Measurements from ENCODE around the gene ARHGEF12.

The ARHGEF12 gene

DNA sequence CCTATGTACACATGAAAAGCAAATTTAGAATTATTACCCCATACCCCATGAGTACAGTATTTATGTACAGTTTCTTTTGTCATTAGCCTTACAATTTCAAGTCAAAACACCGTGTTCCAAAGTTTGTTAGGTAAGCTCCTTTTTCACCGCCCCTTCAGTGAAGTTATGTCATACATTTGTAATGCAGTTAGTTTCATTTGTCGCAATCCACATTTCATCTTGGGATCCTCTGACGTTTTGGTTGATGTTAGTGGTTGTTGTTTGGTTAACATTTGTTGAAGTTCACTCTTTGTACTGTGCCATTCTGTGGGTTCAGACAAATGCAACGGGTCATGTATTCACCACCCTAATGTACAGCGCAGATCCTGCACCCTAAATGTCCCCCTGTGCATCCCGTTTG lies 45.2 kb downstream of the ARHGEF12 start:
- Mint-ChIP-seq H3K36me3 (ENCODE audit: low read depth) (peaks cover 4% of the 10 kb centered on the region), H3K27ac (no peak overlapping the region), H3K4me3 (no peak overlapping the region), H3K27me3 (peaks cover 23% of the 10 kb centered on the region), H3K4me1 (ENCODE audit: low read depth) (peaks cover 7% of the 10 kb centered on the region), H3K9me3 (peaks cover 9% of the 10 kb centered on the region)
- no peak for DNase-seq

DNA sequence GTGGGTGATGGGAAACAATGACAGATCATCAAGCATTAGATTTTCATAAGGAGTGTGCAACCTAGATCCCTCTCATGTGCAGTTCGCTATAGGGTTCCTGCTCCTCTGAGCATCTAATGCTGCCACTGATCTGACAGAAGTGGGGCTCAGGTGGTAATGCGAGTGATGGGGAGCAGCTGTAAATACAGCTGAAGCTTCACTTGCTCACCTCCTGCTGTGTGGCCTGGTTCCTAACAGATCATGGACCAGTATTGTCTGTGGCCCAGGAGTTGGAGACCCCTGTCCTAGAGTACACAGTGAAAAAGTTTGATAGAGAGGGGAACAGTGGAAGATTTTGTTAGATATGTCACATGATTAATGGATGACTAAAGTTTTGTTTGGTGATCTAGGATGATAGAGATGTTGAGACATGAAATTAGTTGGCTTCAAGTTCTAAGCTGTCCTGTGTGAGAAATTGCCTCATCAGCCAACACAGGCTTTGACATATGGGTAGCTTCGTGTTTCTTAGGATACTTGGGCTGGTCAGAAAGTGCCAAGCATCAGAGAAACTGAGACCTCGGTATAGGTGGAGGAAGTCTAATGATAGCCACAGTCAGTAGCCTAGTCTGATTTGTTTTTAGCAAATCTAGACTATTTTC lies 47.4 kb downstream of the ARHGEF12 start:
- DNase-seq: no peak
- Mint-ChIP-seq H3K4me1 (ENCODE audit: low read depth) (peaks cover 11% of the 10 kb centered on the region), H3K36me3 (ENCODE audit: low read depth) (no peaks in the 10 kb centered on the region), H3K27ac (no peak overlapping the region), H3K4me3 (no peak overlapping the region), H3K9me3 (peaks cover 3% of the 10 kb centered on the region), H3K27me3 (peaks cover 27% of the 10 kb centered on the region)

GRCh38 chr11:120384476-120384875 lies 48.3 kb downstream of the ARHGEF12 start:
- Mint-ChIP-seq H3K4me1 (ENCODE audit: low read depth) (peaks cover 11% of the 10 kb centered on the region), H3K27ac (no peak overlapping the region), H3K4me3 (no peak overlapping the region), H3K27me3 (peaks cover 27% of the 10 kb centered on the region), H3K36me3 (ENCODE audit: low read depth) (no peaks in the 10 kb centered on the region), H3K9me3 (no peaks in the 10 kb centered on the region)
- no peak for DNase-seq

GRCh38 chr11:120385110-120385509 lies 48.9 kb downstream of the ARHGEF12 start:
- Mint-ChIP-seq H3K27me3 (peaks cover 34% of the 10 kb centered on the region), H3K36me3 (ENCODE audit: low read depth) (no peaks in the 10 kb centered on the region), H3K4me3 (no peak overlapping the region), H3K27ac (no peak overlapping the region), H3K9me3 (peaks cover 4% of the 10 kb centered on the region), H3K4me1 (ENCODE audit: low read depth) (peaks cover 8% of the 10 kb centered on the region)
- DNase-seq: no peak

DNA sequence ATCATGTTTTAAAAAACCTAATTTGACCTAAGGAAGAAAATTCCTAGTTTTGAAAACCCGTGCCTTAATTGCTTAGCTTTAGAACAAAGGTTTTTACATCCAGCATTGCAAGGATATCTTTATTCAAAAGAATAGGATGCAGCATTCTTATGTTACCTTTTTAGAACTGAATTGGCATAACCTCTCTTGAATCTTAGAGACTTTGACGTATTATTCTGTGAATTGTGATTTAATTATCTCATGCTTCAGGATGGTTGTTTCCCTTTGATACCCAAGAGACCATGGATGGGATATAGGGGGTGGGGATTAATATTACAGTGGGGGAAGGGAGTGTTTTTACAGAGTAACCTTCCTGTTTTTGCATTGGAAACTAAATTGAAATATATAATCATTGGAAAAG lies 49.4 kb downstream of the ARHGEF12 start:
- Mint-ChIP-seq H3K4me1 (ENCODE audit: low read depth) (peaks cover 8% of the 10 kb centered on the region), H3K36me3 (ENCODE audit: low read depth) (no peaks in the 10 kb centered on the region), H3K27me3 (peaks cover 35% of the 10 kb centered on the region)

DNA sequence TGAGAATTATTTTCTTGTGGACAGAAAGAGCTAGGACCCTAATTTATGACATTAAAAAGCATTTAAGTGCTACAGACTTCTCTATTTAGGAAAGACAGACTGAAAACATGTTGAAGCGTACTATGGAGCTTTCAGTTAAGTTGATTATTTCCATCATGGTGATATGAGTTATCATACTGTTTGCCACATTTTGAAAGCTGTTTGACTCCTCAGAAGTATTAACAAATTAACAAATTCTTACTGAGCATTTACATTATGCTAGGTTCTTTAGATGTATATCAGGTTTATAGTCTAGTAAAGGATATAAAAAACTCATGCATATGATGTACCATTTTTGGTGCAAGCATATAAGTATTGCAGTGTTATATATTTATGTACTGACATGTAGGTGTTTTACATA lies 50.1 kb downstream of the ARHGEF12 start:
- DNase-seq: no peak
- Mint-ChIP-seq H3K27ac (no peak overlapping the region), H3K9me3 (peaks cover 4% of the 10 kb centered on the region), H3K4me3 (no peak overlapping the region), H3K27me3 (peaks cover 35% of the 10 kb centered on the region), H3K4me1 (ENCODE audit: low read depth) (peaks cover 8% of the 10 kb centered on the region), H3K36me3 (ENCODE audit: low read depth) (no peaks in the 10 kb centered on the region)

More for the DNA sequence above, 49.4 kb downstream of the ARHGEF12 start:
- H3K4me3 Mint-ChIP-seq: no peak overlapping the region
- H3K27ac Mint-ChIP-seq: no peak overlapping the region
- no peak for DNase-seq
- peaks cover 4% of the 10 kb centered on the region for H3K9me3 Mint-ChIP-seq

- H3K27me3 Mint-ChIP-seq: peaks cover 36% of the 10 kb centered on the region
- no peak overlapping the region for H3K4me3 Mint-ChIP-seq
- no peaks in the 10 kb centered on the region for H3K36me3 Mint-ChIP-seq (ENCODE audit: low read depth)
- peaks cover 8% of the 10 kb centered on the region for H3K4me1 Mint-ChIP-seq (ENCODE audit: low read depth)
- no peak for DNase-seq
- H3K9me3 Mint-ChIP-seq: peaks cover 4% of the 10 kb centered on the region
- H3K27ac Mint-ChIP-seq: no peak overlapping the region
Measured at GRCh38 chr11:120386774-120387371, 50.7 kb downstream of the ARHGEF12 start.

DNA sequence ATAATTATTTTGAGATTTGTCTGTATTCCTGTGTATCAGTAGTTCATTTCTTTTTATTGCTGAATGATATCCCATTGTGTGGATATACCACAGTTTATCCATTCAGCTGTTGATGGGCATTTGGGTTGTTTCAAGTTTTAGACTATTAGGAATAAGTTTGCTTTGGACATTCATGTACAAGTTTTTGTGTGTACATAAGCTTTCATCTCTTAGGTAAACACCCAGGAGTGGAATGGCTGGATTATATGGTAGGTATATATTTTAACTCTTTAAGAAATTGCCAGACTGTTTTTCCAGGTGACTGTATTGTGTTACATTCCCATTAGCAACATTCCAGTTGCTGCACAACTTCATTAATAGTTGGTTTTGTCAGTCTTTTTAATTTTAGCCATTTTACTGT lies 52.0 kb downstream of the ARHGEF12 start:
- no peak for DNase-seq
- H3K4me1 Mint-ChIP-seq (ENCODE audit: low read depth): peaks cover 6% of the 10 kb centered on the region
- H3K27ac Mint-ChIP-seq: no peak overlapping the region
- H3K36me3 Mint-ChIP-seq (ENCODE audit: low read depth): no peaks in the 10 kb centered on the region
- H3K9me3 Mint-ChIP-seq: peaks cover 4% of the 10 kb centered on the region
- peaks cover 43% of the 10 kb centered on the region for H3K27me3 Mint-ChIP-seq
- H3K4me3 Mint-ChIP-seq: no peak overlapping the region

GRCh38 chr11:120389693-120390584 lies 53.7 kb downstream of the ARHGEF12 start:
- DNase-seq: no peak
- Mint-ChIP-seq H3K9me3 (peaks cover 4% of the 10 kb centered on the region), H3K36me3 (ENCODE audit: low read depth) (no peaks in the 10 kb centered on the region), H3K4me3 (no peak overlapping the region), H3K4me1 (ENCODE audit: low read depth) (peaks cover 4% of the 10 kb centered on the region), H3K27ac (no peak overlapping the region), H3K27me3 (peaks cover 38% of the 10 kb centered on the region)

DNA sequence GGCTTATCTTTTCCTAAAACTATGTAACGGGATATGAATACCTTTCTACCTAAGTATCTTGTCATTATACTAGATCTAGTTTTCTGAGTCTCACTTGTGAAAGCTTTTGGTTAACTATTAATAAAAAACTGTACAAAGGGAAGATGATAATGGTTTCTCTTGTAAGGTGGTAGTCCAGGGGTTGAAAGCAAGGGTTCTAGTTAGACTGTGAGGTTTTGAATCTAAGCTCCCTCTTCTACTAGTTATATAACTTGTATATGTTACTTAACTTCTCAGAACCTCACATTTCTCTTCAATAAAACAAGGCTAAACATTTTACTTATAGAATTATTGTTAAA lies 54.3 kb downstream of the ARHGEF12 start:
- Mint-ChIP-seq H3K4me1 (ENCODE audit: low read depth) (peaks cover 4% of the 10 kb centered on the region), H3K4me3 (no peak overlapping the region), H3K36me3 (ENCODE audit: low read depth) (no peaks in the 10 kb centered on the region), H3K9me3 (peaks cover 4% of the 10 kb centered on the region), H3K27ac (no peak overlapping the region), H3K27me3 (peaks cover 39% of the 10 kb centered on the region)
- DNase-seq: no peak

- Mint-ChIP-seq H3K27me3 (peaks cover 36% of the 10 kb centered on the region), H3K9me3 (peaks cover 4% of the 10 kb centered on the region), H3K27ac (no peak overlapping the region), H3K36me3 (ENCODE audit: low read depth) (no peaks in the 10 kb centered on the region), H3K4me3 (no peak overlapping the region), H3K4me1 (ENCODE audit: low read depth) (peaks cover 4% of the 10 kb centered on the region)
- no peak for DNase-seq
Measured at GRCh38 chr11:120391292-120391691, 55.1 kb downstream of the ARHGEF12 start.

DNA sequence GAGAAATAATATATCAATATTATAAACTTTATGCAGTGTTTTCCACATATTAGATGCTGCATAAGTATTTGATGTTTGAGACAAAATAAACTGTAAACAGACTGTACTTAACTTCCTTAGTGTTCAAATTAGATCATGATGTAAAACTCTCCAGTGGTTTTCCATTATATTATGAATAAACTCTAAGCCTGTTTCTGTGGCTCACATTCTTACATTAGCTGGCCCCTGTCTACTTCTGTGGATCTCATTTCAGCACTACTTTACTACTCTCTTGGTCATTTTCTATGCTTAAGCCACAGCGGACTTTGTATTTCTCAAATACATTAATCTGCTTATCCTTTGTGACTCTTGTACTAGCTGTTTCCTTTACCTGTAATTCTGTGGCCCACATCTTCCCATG lies 55.6 kb downstream of the ARHGEF12 start:
- peaks cover 2% of the 10 kb centered on the region for H3K4me1 Mint-ChIP-seq (ENCODE audit: low read depth)
- DNase-seq: no peak

DNA sequence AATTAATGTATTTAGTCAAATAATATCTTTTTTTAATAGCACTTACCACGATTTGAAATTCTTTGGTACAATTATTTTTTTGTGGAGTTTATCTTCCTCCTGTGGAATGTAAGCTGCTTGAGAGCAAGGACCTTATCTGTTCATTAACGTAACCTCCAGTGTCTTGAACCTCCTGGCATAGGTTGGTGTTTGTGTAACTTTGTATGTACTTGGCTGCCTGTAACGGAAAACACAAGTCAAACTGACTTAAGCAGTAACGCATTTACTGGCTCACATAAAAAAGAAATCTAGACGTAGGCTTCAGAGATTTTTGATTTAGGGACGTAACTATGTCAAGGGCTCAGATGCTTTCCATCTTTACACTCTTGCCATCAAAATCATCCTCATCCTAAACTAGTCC lies 56.1 kb downstream of the ARHGEF12 start:
- H3K27me3 Mint-ChIP-seq: peaks cover 36% of the 10 kb centered on the region
- H3K9me3 Mint-ChIP-seq: peaks cover 4% of the 10 kb centered on the region
- H3K4me3 Mint-ChIP-seq: no peak overlapping the region
- H3K27ac Mint-ChIP-seq: no peak overlapping the region
- no peaks in the 10 kb centered on the region for H3K36me3 Mint-ChIP-seq (ENCODE audit: low read depth)
- DNase-seq: no peak
- H3K4me1 Mint-ChIP-seq (ENCODE audit: low read depth): no peaks in the 10 kb centered on the region

More for the DNA sequence above, 55.6 kb downstream of the ARHGEF12 start:
- no peaks in the 10 kb centered on the region for H3K36me3 Mint-ChIP-seq (ENCODE audit: low read depth)
- H3K9me3 Mint-ChIP-seq: peaks cover 4% of the 10 kb centered on the region
- no peak overlapping the region for H3K27ac Mint-ChIP-seq
- peaks cover 36% of the 10 kb centered on the region for H3K27me3 Mint-ChIP-seq
- no peak overlapping the region for H3K4me3 Mint-ChIP-seq

DNA sequence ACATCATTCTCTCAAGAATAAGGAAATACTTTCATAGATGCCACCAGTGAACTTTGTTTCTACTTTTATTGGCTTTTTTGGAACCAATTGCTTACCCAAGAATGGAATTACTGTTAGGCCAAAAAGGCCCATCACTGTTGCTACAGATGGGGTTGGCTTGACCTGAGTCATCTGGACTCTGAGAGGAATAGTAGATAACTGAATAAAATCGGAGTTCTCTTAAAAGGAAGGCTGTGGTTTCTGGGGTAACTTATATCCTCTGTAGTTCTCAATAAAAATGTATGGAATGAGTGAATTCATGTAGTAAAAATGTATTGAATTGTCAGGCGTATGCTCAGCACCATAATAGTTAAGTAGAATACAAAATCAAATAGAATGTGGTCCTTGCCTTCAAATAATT lies 56.6 kb downstream of the ARHGEF12 start:
- H3K27me3 Mint-ChIP-seq: peaks cover 37% of the 10 kb centered on the region
- H3K4me1 Mint-ChIP-seq (ENCODE audit: low read depth): no peaks in the 10 kb centered on the region
- H3K9me3 Mint-ChIP-seq: peaks cover 4% of the 10 kb centered on the region

DNA sequence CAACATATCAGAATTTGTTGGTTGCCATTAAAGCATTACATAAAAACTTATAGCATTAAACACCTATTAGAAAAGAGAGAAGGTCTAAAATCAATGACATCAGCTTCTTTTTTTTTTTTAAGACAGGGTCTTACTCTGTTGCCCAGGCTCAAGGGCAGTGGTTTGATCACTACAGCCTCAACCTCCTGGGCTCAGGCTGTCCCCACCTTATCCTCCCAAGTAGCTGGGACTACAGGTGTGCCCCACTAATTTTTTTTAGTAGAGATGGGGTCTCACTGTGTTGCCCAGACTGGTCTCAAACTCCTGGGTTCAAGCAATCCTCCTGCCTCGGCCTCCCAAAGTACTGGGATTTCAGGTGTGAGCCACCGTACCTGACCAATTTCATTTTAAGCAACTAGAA lies 57.9 kb downstream of the ARHGEF12 start:
- Mint-ChIP-seq H3K4me1 (ENCODE audit: low read depth) (no peaks in the 10 kb centered on the region), H3K4me3 (no peak overlapping the region), H3K9me3 (peaks cover 4% of the 10 kb centered on the region), H3K27ac (no peak overlapping the region), H3K36me3 (ENCODE audit: low read depth) (no peaks in the 10 kb centered on the region), H3K27me3 (peaks cover 37% of the 10 kb centered on the region)
- no peak for DNase-seq

More for the DNA sequence above, 56.6 kb downstream of the ARHGEF12 start:
- DNase-seq: no peak
- Mint-ChIP-seq H3K4me3 (no peak overlapping the region), H3K36me3 (ENCODE audit: low read depth) (no peaks in the 10 kb centered on the region), H3K27ac (no peak overlapping the region)

Measured in activated T-cell treated with anti-CD3 and anti-CD28 coated beads, Interleukin-2, amount 50 U/mL, for 24 hours (primary cell).